GM19452 (cell line): ENCODE measurements around the gene FAM118A.
"Not testable (repeated sequence)": the region's sequence is repeated elsewhere in the genome, so short reads cannot be mapped to it uniquely, and the experiment has no call there.

Experiments used
- ATAC-seq: cut with Tn5 transposase; IDR thresholded peaks from one replicate; pipeline ENCODE4 v1.9.1; 2021; ENCODE audit not compliant: unreplicated experiment

FAM118A gene

DNA sequence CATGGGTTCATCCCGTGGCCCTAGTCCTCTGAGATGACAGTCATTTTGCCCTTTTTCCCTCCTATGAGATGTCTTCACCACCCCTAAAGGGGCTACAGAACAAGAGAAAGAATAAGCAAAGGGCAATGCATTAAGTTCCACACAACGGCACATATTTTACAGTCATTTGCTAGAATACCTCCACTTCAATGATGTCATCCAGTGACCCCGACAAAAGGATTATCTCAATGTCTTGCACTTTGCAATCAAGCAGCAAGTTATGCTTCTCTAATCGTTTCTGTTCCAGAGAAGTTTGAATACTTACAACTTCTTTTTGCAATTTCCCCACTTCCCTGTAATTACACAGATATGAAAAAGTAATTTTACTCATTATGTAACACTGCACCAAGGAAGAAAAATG lies 49.9 kb downstream of the FAM118A start:
- ATAC-seq = no peak

DNA sequence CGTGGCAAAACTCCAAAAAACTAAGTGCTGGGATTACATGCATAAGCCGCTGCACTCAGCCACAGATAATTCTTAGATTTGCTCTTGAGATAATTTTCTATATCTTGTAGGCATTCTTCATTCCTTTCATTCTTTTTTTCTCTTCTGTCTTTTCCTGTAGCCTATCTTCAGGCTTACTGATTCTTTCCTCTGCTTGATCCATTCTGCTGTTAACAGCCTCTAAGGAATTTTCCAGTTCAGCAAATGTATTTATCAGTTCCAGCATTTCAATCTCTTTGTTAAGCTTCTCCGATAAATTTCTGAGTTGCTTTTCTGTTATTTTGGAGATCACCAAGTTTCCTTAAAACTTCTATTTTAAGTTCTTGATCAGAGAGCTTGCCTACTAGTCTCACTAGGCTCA lies 57.0 kb downstream of the FAM118A start:
- no peak for ATAC-seq

DNA sequence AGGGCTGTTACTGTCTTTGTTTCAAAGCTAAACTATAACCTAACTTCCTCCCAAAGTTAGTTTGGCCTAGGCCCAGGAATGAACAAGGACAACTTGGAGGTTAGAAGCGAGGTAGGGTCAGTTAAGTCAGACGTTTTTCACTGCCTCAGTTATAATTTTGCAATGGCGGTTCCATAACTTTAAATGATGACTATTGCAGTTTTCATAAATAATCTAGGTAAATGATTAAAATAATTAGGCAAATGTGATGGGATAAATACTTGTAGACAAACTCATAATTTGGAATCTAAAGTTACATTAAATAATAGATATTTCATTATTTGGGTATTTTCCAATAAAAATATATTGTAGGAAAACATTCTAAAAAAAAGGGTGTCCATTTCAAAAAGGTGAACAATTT lies 63.9 kb downstream of the FAM118A start:
- not testable (repeated sequence) for ATAC-seq

DNA sequence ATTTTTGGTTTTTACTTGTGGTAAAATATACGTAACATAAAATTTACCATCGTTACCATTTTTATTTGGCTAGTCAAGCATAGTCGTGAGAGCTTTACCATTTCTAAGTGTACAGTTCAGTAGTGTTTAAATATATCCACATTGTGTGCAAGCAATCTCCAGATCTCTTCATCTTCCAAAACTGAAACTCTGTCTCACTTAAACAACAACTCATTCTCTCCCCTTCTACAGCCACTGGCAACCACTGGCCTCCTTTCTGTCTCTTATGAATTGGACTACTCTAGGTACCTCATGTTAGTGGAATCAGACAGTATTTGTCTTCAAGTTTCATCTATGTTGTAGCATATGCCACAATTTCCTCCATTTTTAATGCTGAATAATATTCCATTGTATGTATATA lies 66.3 kb downstream of the FAM118A start:
- ATAC-seq = peak; percentile 64

DNA sequence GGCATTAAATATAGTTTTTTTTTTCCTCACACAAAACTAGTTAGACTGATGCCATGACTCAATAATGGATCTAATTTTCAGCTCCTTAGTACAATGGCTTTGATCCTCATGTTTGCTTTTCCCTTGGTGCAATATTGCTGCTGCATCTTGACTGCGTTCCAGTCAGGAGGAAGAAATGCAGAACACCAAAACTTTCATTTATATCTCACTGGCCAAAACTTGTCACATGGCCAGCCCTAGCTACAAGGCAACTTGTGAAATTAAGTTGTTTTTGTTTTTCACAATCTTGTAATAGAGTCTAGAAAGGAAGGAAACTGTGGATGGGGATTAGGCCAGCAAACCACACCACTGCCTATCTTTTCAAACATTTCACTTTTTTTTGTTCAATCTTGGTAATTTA lies 67.0 kb downstream of the FAM118A start:
- no peak for ATAC-seq

DNA sequence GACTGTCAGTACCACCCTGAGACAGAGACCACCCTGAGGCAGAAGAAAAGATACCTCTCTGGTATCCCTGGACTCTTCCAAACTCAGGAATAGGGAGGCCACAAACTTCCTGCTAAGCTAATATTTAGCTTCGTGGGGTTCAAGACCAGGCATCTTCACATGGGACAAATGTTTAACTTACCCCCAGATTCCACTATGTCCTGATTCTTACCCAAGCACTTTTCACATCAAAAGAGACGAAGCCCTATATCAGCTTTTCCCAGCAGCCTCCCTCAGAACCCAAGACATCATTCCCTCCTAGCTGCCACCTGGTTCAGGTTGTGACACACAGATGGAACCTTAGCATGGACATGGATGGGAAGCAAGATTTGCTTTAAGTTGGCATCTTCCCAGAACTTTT lies 71.6 kb downstream of the FAM118A start:
- ATAC-seq = no peak

DNA sequence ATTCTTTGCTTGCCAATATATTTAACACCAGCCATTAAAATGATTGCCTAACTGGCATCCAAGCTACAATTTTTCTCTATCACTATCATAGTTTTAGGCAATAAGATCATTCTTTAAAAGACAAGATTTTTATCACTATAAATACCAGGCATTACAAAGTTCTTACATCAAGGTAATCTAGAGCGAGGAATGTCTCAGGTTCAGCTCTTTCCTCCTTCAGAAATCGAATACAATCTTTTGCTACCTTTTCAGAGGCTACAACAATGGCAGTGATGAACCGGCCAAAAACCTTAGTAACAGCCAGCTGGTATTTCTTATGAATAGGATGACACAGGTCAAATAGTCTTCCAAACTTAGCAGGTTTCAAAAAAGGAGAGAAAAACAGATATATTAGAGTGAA lies 79.8 kb downstream of the FAM118A start:
- no peak for ATAC-seq
